GM19452 (cell line): ENCODE measurements around the gene HOXA5.

Source experiments
- ATAC-seq: cut with Tn5 transposase; IDR thresholded peaks from one replicate; pipeline ENCODE4 v1.9.1; 2021; ENCODE audit not compliant: unreplicated experiment

Gene HOXA5

GRCh38 chr7:27097686-27098577 is 45.5 kb downstream of the HOXA5 start:
- no peak for ATAC-seq

DNA sequence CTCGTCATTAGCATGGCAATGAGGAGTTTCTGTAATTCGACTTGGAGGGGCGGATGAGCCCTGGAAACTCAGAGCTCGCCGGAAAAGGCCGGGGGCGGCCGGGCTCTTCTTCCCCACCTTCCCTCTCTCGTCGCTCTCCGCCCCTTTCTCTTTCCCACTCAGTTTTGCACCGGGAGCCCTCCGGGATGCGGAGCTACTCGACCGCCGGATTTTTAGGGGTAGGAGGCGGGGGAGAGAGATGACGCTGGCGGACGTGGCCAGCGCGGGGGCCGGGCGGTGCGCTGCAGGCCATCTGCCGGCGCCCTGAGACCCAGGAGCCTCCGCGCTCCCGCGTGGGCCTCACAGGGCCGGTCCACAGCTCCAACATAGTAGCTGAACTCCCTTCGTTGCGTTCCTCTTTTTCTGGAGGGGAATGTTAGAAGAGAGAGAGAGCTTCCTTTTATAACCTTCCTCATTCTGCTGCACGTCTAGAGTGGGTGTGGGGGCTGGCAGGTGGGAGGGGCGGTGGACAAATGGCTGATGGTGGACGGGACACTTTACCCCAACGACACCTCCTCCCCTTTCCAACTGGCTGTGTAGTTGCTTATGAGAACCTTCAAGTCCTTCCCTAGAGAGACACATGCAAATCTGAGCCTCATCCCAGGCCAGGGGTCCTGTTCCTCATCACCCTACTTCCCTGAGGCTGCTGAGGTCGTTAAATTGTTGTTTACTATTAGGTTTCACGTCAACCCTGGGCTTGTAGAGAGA is 46.5 kb downstream of the HOXA5 start:
- no peak for ATAC-seq

DNA sequence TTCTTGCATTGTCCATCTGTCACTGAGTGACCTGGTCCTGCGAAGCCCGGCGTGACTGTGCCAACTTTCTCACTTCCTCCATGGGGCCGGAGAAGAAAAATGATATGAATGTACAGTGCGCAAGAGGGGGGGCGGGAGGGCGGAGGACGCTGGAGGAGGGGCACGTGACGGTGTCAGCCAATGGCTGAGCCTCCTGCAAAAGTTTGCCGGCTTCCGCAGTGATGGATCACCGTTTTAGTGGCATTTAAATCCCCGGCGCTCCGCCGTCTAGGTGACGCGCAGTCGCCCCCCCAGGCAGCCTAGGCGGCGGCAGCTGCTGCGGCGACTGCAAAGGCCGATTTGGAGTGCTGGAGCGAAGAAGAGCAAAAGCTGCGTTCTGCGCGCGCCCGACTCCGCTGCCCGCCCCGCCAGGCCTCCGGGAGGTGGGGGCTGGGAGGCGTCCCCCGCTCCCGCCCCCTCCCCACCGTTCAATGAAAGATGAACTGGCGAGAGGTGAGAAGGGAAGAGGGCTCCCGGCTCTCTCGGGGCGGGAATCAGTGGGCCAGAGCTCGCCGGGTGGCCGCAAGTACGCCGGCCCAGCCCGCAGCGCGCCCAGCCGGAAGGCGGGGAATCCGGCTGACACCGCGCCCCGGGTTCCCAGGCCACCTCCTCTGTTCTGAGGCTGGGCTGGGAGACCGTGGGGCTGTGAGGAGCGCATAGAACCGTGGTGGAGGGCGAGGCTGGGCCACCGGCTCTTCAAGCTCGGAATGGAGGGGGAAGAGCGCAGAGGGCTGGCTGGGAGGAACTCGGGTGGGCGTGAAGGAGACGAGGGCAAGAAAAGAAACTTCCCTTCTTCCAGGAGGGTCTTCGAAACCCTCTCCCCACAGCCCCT is 47.3 kb downstream of the HOXA5 start, which contains the start of gene HOXA1:
TSS of gene HOXA1 (minus strand) at position 104 of the 871 bp plus-strand sequence. CDS start at position 16, 88 bp downstream.
- ATAC-seq: peak; percentile 92

DNA sequence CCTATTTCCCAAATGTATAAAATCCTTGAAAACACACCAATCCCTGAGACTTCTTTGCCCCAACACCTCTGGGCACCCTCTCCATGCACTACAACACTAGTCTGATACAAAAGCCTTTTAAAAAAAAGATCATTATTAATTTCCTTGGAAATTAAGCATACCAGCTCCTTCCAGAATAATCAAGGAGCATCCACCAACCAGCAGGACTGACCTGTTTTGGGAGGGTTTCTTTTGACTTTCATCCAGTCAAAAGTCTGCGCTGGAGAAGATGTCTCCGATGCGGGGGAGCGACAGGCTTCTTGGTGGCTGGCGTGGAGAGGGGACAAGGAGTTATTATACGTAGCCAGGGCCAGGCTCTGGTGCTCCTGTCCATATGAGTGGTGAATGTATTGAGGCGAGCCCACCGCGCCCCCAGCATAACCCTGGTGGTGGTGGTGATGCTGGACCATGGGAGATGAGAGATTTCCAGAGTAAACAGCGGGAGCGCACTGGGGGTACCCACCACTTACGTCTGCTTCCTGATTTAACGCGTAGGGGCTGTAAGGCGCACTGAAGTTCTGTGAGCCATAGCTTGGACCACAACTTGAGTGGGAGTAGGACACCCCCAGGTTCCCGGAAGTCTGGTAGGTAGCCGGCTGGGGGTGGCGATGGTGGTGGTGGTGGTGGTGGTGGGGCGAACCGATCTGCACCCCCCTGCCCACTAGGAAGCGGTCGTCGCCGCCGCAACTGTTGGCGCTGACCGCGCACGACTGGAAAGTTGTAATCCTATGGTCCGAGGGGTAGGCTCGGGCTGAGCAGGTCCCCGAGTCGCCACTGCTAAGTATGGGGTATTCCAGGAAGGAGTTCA is 48.2 kb downstream of the HOXA5 start:
- peak; percentile 10 for ATAC-seq

- no peak for ATAC-seq
Observed at GRCh38 chr7:27094304-27095049, 49.0 kb downstream of the HOXA5 start.

GRCh38 chr7:27093184-27093895 is 50.1 kb downstream of the HOXA5 start:
- ATAC-seq: no peak

GRCh38 chr7:27092819-27093110 is 50.7 kb downstream of the HOXA5 start:
- ATAC-seq: no peak

- ATAC-seq: no peak
Observed at GRCh38 chr7:27091941-27092818, 51.3 kb downstream of the HOXA5 start.

GRCh38 chr7:27091105-27091504 is 52.4 kb downstream of the HOXA5 start:
- ATAC-seq: no peak
